ENCODE data around the gene ITGB4.

The ITGB4 gene

GRCh38 chr17:75737133-75737962, 16.1 kb downstream of the ITGB4 start:
- peak overlapping the region; percentile 32 for H3K9ac ChIP-seq (ENCODE audit: low read length)
- no peak overlapping the region for H2AFZ ChIP-seq (ENCODE audit: low read depth, low read length)
- no peak overlapping the region for H3K27ac ChIP-seq (ENCODE audit: low read length)

GRCh38 chr17:75738218-75738802, 17.1 kb downstream of the ITGB4 start:
- Histone ChIP-seq H3K36me3 (replicated peaks; ENCODE audit: low read depth, low read length) (no peaks in the 10 kb centered on the region), H3K4me1 (ENCODE audit: low read length) (peaks cover 18% of the 10 kb centered on the region), H4K20me1 (ENCODE audit: insufficient read depth, low read length) (no peaks in the 10 kb centered on the region), H3K4me3 (ENCODE audit: low read length) (peak overlapping the region; percentile 44), H3K27me3 (ENCODE audit: low read depth, low read length) (no peaks in the 10 kb centered on the region), H3K9ac (ENCODE audit: low read length) (peak overlapping the region; percentile 32; the same call in 1 of the 2 replicates), H3K4me2 (ENCODE audit: low read length) (peak overlapping the region; percentile 60), H3K79me2 (ENCODE audit: low read length) (no peaks in the 10 kb centered on the region), H3K9me3 (ENCODE audit: insufficient read depth, low read length) (no peaks in the 10 kb centered on the region), H2AFZ (ENCODE audit: low read depth, low read length) (peak overlapping the region; percentile 20; the same call in 1 of the 2 replicates), H3K27ac (ENCODE audit: low read length) (no peak overlapping the region; the same call in 1 of the 2 replicates)
- TF ChIP-seq EZH2phosphoT487 (IDR thresholded peaks at IDR 0.05; ENCODE audit: low read depth) = no peak
- no peak for TF ChIP-seq CTCF (IDR thresholded peaks at IDR 0.05; ENCODE audit: low read depth, low read length)

More at GRCh38 chr17:75737133-75737962, 16.1 kb downstream of the ITGB4 start:
- Histone ChIP-seq H3K4me3 (ENCODE audit: low read length) (peak overlapping the region; percentile 44), H4K20me1 (ENCODE audit: insufficient read depth, low read length) (no peaks in the 10 kb centered on the region), H3K36me3 (replicated peaks; ENCODE audit: low read depth, low read length) (no peaks in the 10 kb centered on the region), H3K4me1 (ENCODE audit: low read length) (peaks cover 18% of the 10 kb centered on the region), H3K27me3 (ENCODE audit: low read depth, low read length) (no peaks in the 10 kb centered on the region), H3K4me2 (ENCODE audit: low read length) (peak overlapping the region; percentile 60), H3K79me2 (ENCODE audit: low read length) (no peaks in the 10 kb centered on the region), H3K9me3 (ENCODE audit: insufficient read depth, low read length) (no peaks in the 10 kb centered on the region)
- no peak for TF ChIP-seq CTCF (IDR thresholded peaks at IDR 0.05; ENCODE audit: low read depth, low read length)
- TF ChIP-seq EZH2phosphoT487 (IDR thresholded peaks at IDR 0.05; ENCODE audit: low read depth) = no peak

GRCh38 chr17:75739174-75739573, 17.9 kb downstream of the ITGB4 start:
- Histone ChIP-seq H3K79me2 (ENCODE audit: low read length) (no peaks in the 10 kb centered on the region), H2AFZ (ENCODE audit: low read depth, low read length) (no peak overlapping the region), H3K4me3 (ENCODE audit: low read length) (no peak overlapping the region), H3K27me3 (ENCODE audit: low read depth, low read length) (no peaks in the 10 kb centered on the region), H3K9me3 (ENCODE audit: insufficient read depth, low read length) (no peaks in the 10 kb centered on the region), H3K4me2 (ENCODE audit: low read length) (no peak overlapping the region), H3K9ac (ENCODE audit: low read length) (no peak overlapping the region), H3K4me1 (ENCODE audit: low read length) (peaks cover 18% of the 10 kb centered on the region), H4K20me1 (ENCODE audit: insufficient read depth, low read length) (no peaks in the 10 kb centered on the region), H3K27ac (ENCODE audit: low read length) (no peak overlapping the region), H3K36me3 (replicated peaks; ENCODE audit: low read depth, low read length) (no peaks in the 10 kb centered on the region)
- TF ChIP-seq CTCF (IDR thresholded peaks at IDR 0.05; ENCODE audit: low read depth, low read length) (no peak), EZH2phosphoT487 (IDR thresholded peaks at IDR 0.05; ENCODE audit: low read depth) (no peak)

GRCh38 chr17:75739801-75740200, 18.5 kb downstream of the ITGB4 start:
- Histone ChIP-seq H2AFZ (ENCODE audit: low read depth, low read length) (no peak overlapping the region), H3K27me3 (ENCODE audit: low read depth, low read length) (no peaks in the 10 kb centered on the region), H3K36me3 (replicated peaks; ENCODE audit: low read depth, low read length) (no peaks in the 10 kb centered on the region), H3K9ac (ENCODE audit: low read length) (no peak overlapping the region), H4K20me1 (ENCODE audit: insufficient read depth, low read length) (no peaks in the 10 kb centered on the region), H3K79me2 (ENCODE audit: low read length) (no peaks in the 10 kb centered on the region), H3K9me3 (ENCODE audit: insufficient read depth, low read length) (no peaks in the 10 kb centered on the region), H3K27ac (ENCODE audit: low read length) (no peak overlapping the region), H3K4me2 (ENCODE audit: low read length) (no peak overlapping the region), H3K4me3 (ENCODE audit: low read length) (no peak overlapping the region), H3K4me1 (ENCODE audit: low read length) (peaks cover 14% of the 10 kb centered on the region)
- no peak for TF ChIP-seq EZH2phosphoT487 (IDR thresholded peaks at IDR 0.05; ENCODE audit: low read depth)
- TF ChIP-seq CTCF (IDR thresholded peaks at IDR 0.05; ENCODE audit: low read depth, low read length) = no peak

All from OCI-LY3 (cell line).